Thyroid gland (tissue), 4 donors: ENCODE measurements around the gene FOSB.

Experiments
- POLR2A ChIP-seq, 2 donors: fragments of 450-650 bp; IDR thresholded peaks; one replicate each; pipeline ENCODE4 v1.6.1; 2017; ENCODE audit warnings: antibody characterized with exemption in 2 of 2, mild to moderate bottlenecking in 2 of 2, moderate library complexity in 1 of 2
- TF ChIP-seq, protein P1 (sequence below), 6 experiments: fragments of 200-600 bp in 3 of 6; fragments of 450-650 bp in 3 of 6; sonication (generic) in 3 of 6; IDR thresholded peaks; one replicate each; pipeline ENCODE4 v1.5.1; 2016 to 2019; ENCODE audit warnings: antibody characterized with exemption in 6 of 6, mild to moderate bottlenecking in 2 of 6, inconsistent platforms in 1 of 6, moderate library complexity in 1 of 6

DNA sequence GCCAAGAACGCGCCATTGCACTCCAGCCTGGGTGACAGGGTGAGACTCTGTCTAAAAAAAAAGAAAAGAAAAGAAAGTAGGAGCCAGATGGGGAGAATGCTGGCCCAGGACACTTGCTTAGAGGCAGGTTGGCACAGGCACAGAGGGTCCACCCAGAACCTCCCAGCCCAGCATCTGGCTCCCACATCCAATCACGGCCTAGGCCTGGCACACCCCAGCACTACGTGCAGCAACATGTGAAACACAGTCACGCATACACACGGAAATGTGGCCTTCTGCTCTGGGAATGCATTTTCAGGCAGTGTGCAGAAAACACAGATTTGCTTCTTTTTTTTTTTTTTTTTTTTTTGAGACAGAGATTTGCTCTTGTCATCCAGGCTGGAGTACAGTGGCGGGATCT lies 20.9 kb upstream of the FOSB start:
- TF ChIP-seq, protein P1, sequence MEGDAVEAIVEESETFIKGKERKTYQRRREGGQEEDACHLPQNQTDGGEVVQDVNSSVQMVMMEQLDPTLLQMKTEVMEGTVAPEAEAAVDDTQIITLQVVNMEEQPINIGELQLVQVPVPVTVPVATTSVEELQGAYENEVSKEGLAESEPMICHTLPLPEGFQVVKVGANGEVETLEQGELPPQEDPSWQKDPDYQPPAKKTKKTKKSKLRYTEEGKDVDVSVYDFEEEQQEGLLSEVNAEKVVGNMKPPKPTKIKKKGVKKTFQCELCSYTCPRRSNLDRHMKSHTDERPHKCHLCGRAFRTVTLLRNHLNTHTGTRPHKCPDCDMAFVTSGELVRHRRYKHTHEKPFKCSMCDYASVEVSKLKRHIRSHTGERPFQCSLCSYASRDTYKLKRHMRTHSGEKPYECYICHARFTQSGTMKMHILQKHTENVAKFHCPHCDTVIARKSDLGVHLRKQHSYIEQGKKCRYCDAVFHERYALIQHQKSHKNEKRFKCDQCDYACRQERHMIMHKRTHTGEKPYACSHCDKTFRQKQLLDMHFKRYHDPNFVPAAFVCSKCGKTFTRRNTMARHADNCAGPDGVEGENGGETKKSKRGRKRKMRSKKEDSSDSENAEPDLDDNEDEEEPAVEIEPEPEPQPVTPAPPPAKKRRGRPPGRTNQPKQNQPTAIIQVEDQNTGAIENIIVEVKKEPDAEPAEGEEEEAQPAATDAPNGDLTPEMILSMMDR (IDR thresholded peaks at IDR 0.05), result no peak
- no peak for TF ChIP-seq POLR2A (IDR thresholded peaks at IDR 0.05)
